A673 (cell line): ENCODE data around the gene SHE. TPM values are rescaled to one million over a fixed set of nuclear protein-coding genes. Genes with fewer than 3 reads are reported as not detected.

Experiments used
- BruUV-seq: library from RNA; stranded (reverse); fragments of 400-500 nt; replicated peaks from 2 replicates; lab custom pipeline; 2021; lab: Mats Ljungman, UMichigan
- CTCF ChIA-PET: fragments of 300-600 bp; sonication (Branson Sonifier 250); formaldehyde crosslinking; loops from one replicate; lab custom pipeline; 2022; ENCODE audit warnings: antibody characterized with exemption; lab: Charles Lee
- POLR2A ChIA-PET: fragments of 300-600 bp; sonication (Branson Sonifier 250); formaldehyde crosslinking; loops from one replicate; lab custom pipeline; 2022; ENCODE audit warnings: antibody characterized with exemption; ENCODE audit not compliant: low non-redundant PET; lab: Charles Lee
- DNase-seq: peaks from one replicate; pipeline ENCODE4 v3.0.0-alpha.2; 2015; ENCODE audit warnings: low spot score
- H3K27ac ChIP-seq: fragments of 200-600 bp; sonication (generic); 2 replicates; pipeline ENCODE4 v1.5.1; 2016; ENCODE audit warnings: mixed run types, low read depth, mild to moderate bottlenecking, mixed read lengths, antibody characterized with exemption, low read length; ENCODE audit not compliant: poor library complexity, severe bottlenecking
- H3K27me3 ChIP-seq: fragments of 200-600 bp; sonication (generic); replicated peaks from 2 replicates; pipeline ENCODE4 v1.6.1; 2017; ENCODE audit warnings: mixed run types, low read depth, mild to moderate bottlenecking, mixed read lengths, antibody characterized with exemption, low read length; ENCODE audit not compliant: insufficient read depth, poor library complexity
- H3K36me3 ChIP-seq: fragments of 200-600 bp; sonication (generic); 2 replicates; pipeline ENCODE4 v1.6.1; 2016; ENCODE audit warnings: mixed run types, mild to moderate bottlenecking, mixed read lengths, antibody characterized with exemption, low read length; ENCODE audit not compliant: insufficient read depth, poor library complexity, severe bottlenecking
- H3K4me1 ChIP-seq: fragments of 200-600 bp; sonication (generic); 2 replicates; pipeline ENCODE4 v1.6.1; 2017; ENCODE audit warnings: mixed run types, mild to moderate bottlenecking, mixed read lengths, antibody characterized with exemption, low read length; ENCODE audit not compliant: insufficient read depth, poor library complexity, severe bottlenecking
- H3K4me3 ChIP-seq: fragments of 200-600 bp; sonication (generic); 2 replicates; pipeline ENCODE4 v1.5.1; 2016; ENCODE audit warnings: low read depth, mixed run types, mild to moderate bottlenecking, mixed read lengths, low read length; ENCODE audit not compliant: poor library complexity, severe bottlenecking
- H3K9me3 ChIP-seq: fragments of 200-600 bp; sonication (generic); 2 replicates; pipeline ENCODE4 v1.6.1; 2016; ENCODE audit warnings: mixed run types, low read depth, mild to moderate bottlenecking, mixed read lengths, antibody characterized with exemption, low read length; ENCODE audit not compliant: poor library complexity, severe bottlenecking
- EZH2 ChIP-seq: fragments of 200-600 bp; sonication (generic); IDR thresholded peaks from 2 replicates; pipeline ENCODE4 v1.6.1; 2017; ENCODE audit warnings: borderline replicate concordance, low read depth, mild to moderate bottlenecking, mixed read lengths, antibody characterized with exemption, low read length; ENCODE audit not compliant: poor library complexity, severe bottlenecking
- intact Hi-C: fragments of 100-400 bp; cut with micrococcal nuclease; formaldehyde crosslinking; loops from one replicate; pipeline ENCODE4 v1.10.0; 2022; ENCODE audit not compliant: unreplicated experiment
- total RNA-seq: library from RNA; stranded (reverse); gene quantifications from 2 replicates; pipeline ENCODE4 v1.2.3, GENCODE V29; 2021
- TF ChIP-seq, protein P1 (sequence below): fragments of 300-800, 200-600 bp; sonication (generic); conservative IDR thresholded peaks from 2 replicates; pipeline ENCODE4 v1.5.1; 2017; ENCODE audit warnings: low read depth, mild to moderate bottlenecking, antibody characterized with exemption, low read length, moderate library complexity, mixed read lengths

The SHE gene
- total RNA-seq, 1 experiment from 2014 or later, result 0.04 TPM

- ChIA-PET POLR2A (no interaction called here), CTCF (no interaction called here)
- no peak for DNase-seq
- BruUV-seq, result no TSS peak
- TF ChIP-seq, protein P1, sequence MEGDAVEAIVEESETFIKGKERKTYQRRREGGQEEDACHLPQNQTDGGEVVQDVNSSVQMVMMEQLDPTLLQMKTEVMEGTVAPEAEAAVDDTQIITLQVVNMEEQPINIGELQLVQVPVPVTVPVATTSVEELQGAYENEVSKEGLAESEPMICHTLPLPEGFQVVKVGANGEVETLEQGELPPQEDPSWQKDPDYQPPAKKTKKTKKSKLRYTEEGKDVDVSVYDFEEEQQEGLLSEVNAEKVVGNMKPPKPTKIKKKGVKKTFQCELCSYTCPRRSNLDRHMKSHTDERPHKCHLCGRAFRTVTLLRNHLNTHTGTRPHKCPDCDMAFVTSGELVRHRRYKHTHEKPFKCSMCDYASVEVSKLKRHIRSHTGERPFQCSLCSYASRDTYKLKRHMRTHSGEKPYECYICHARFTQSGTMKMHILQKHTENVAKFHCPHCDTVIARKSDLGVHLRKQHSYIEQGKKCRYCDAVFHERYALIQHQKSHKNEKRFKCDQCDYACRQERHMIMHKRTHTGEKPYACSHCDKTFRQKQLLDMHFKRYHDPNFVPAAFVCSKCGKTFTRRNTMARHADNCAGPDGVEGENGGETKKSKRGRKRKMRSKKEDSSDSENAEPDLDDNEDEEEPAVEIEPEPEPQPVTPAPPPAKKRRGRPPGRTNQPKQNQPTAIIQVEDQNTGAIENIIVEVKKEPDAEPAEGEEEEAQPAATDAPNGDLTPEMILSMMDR, result no peak
- TF ChIP-seq EZH2, result no peak
- Histone ChIP-seq H3K9me3 (no peaks in the 10 kb centered on the region), H3K4me3 (no peak overlapping the region), H3K4me1 (peaks cover 31% of the 10 kb centered on the region), H3K36me3 (no peaks in the 10 kb centered on the region), H3K27me3 (no peaks in the 10 kb centered on the region), H3K27ac (no peak overlapping the region)
- intact Hi-C loops, result no loop called here
Observed at GRCh38 chr1:154476791-154477190, 25.4 kb downstream of the SHE start.

- Histone ChIP-seq H3K27me3 (no peaks in the 10 kb centered on the region), H3K9me3 (no peaks in the 10 kb centered on the region), H3K36me3 (no peaks in the 10 kb centered on the region), H3K4me3 (no peak overlapping the region), H3K4me1 (peaks cover 12% of the 10 kb centered on the region), H3K27ac (no peak overlapping the region)
- peak; percentile 50 for DNase-seq
- intact Hi-C loops, result no loop called here
- ChIA-PET CTCF (no interaction called here), POLR2A (no interaction called here)
- no TSS peak for BruUV-seq
- no peak for TF ChIP-seq EZH2
- TF ChIP-seq, protein P1, result no peak
Observed at GRCh38 chr1:154474802-154475201, 27.4 kb downstream of the SHE start.

DNA sequence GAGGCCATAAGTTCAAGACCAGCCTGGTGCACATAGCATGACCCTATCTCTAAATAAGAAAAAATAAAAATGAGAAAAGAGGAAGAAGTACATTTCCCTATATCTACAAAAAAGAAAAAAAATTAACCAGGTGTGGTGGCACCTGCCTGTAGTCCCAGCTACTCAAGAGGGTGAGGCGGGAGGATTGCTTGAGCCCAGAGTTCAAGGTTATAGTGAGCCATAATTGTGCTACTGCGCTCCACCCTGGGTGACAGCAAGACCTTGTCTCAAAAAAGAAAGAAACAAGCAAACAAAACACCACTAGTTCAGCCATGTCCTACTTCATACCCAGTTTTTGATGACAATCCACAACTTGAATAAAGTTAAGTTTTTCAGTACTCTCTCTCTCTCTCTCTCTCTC, 30.9 kb downstream of the SHE start:
- ChIA-PET CTCF (no interaction called here), POLR2A (interaction anchor here (0.7 kb wide), 1 partner anchor 137 kb away, joined by 4 read pairs; the partner anchor contains the start of gene ADAR)
- no peak for DNase-seq
- H3K9me3 ChIP-seq, result no peaks in the 10 kb centered on the region
- intact Hi-C loops, result no loop called here
- no peak overlapping the region for H3K4me3 ChIP-seq
- H3K27ac ChIP-seq, result no peak overlapping the region
- H3K27me3 ChIP-seq, result no peaks in the 10 kb centered on the region
- H3K4me1 ChIP-seq, result no peaks in the 10 kb centered on the region
- no TSS peak for BruUV-seq
- H3K36me3 ChIP-seq, result no peaks in the 10 kb centered on the region
- TF ChIP-seq, protein P1, result no peak
- no peak for TF ChIP-seq EZH2
